HepG2 (cell line): ENCODE results near the gene ZDHHC13. TPM values are rescaled to one million over a fixed set of nuclear protein-coding genes. Genes with fewer than 3 reads are reported as not detected.

Experiments used
- ATAC-seq: fragments of 200-7000 bp; cut with Tn5 transposase; 3 replicates; pipeline ENCODE4 v1.9.1; 2020; ENCODE audit warnings: mild to moderate bottlenecking, moderate library complexity
- BruUV-seq: library from RNA; stranded (reverse); fragments of 400-500 nt; replicated peaks from 2 replicates; lab custom pipeline; 2021; lab: Mats Ljungman, UMichigan
- CTCF ChIA-PET: fragments of 300-600 bp; formaldehyde crosslinking; extraction: SDS; loops from one replicate; lab custom pipeline; 2021; ENCODE audit warnings: low total read pairs, inconsistent platforms, low intra/inter-chr PET ratio; lab: Yijun Ruan, JAX
- POLR2A ChIA-PET: fragments of 350-600 bp; sonication (Branson Sonifier 250); formaldehyde crosslinking; loops from one replicate; lab custom pipeline; 2020; ENCODE audit warnings: antibody characterized with exemption, inconsistent platforms; lab: Yijun Ruan, JAX
- DNase-seq: peaks from one replicate; pipeline ENCODE4 v3.0.0-alpha.2; 2015; ENCODE audit warnings: low spot score
- FAIRE-seq: peaks from 3 replicates; lab custom pipeline; 2011; peaks lifted over from hg19 to GRCh38; lab: Jason Lieb, UNC
- H2AFZ ChIP-seq: one replicate; pipeline ENCODE4 v1.6.1; 2011; ENCODE audit warnings: low read length, inconsistent platforms
- H3K27ac ChIP-seq: fragments of 300-600 bp; 3 replicates; pipeline ENCODE4 v1.8.0; 2011; ENCODE audit warnings: mixed run types, mild to moderate bottlenecking, mixed read lengths, low read length, inconsistent platforms; ENCODE audit not compliant: insufficient read depth; ENCODE audit errors: extremely low read length
- H3K27me3 ChIP-seq, 2 experiments: fragments of 200-600 bp in 1 of 2; 2 replicates in 1 of 2; 3 replicates in 1 of 2; pipeline versions ENCODE4 v1.6.0 to v1.8.0; 2011; ENCODE audit warnings: low read length in 2 of 2, mild to moderate bottlenecking in 2 of 2, moderate library complexity in 2 of 2, inconsistent platforms in 1 of 2; ENCODE audit not compliant: insufficient read depth in 2 of 2, control insufficient read depth in 1 of 2
- H3K36me3 ChIP-seq, 2 experiments: fragments of 200-600 bp in 1 of 2; replicated peaks in 1 of 2; 2 replicates in 1 of 2; 3 replicates in 1 of 2; pipeline versions ENCODE4 v1.5.1 to v1.8.0; 2011; ENCODE audit warnings: low read length in 2 of 2, inconsistent platforms in 1 of 2; ENCODE audit not compliant: insufficient read depth in 2 of 2, control insufficient read depth in 1 of 2
- H3K4me1 ChIP-seq: 2 replicates; pipeline ENCODE4 v1.5.1; 2012; ENCODE audit warnings: low read length, inconsistent platforms; ENCODE audit not compliant: insufficient read depth
- H3K4me2 ChIP-seq: 2 replicates; pipeline ENCODE4 v1.6.0; 2011; ENCODE audit warnings: low read depth, low read length, inconsistent platforms
- H3K4me3 ChIP-seq, 3 experiments: fragments of 200-600 bp in 1 of 3; sonication (generic), shearing (Covaris generic) in 1 of 3; replicated peaks in 1 of 3; 2 replicates each; pipeline ENCODE4 v1.5.1; 2011 to 2016; ENCODE audit warnings: low read length in 3 of 3, inconsistent platforms in 2 of 3, low read depth in 2 of 3, mild to moderate bottlenecking in 2 of 3, control low read depth in 1 of 3, mixed read lengths in 1 of 3; ENCODE audit not compliant: insufficient read depth in 1 of 3
- H3K79me2 ChIP-seq: one replicate; pipeline ENCODE4 v1.6.1; 2011; ENCODE audit warnings: low read length, inconsistent platforms; ENCODE audit not compliant: insufficient read depth
- H3K9ac ChIP-seq: 2 replicates; pipeline ENCODE4 v1.6.0; 2011; ENCODE audit warnings: mild to moderate bottlenecking, low read depth, low read length, inconsistent platforms; ENCODE audit not compliant: insufficient read depth
- H3K9me3 ChIP-seq: 2 replicates; pipeline ENCODE4 v1.5.1; 2012; ENCODE audit warnings: mild to moderate bottlenecking, low read length
- H4K20me1 ChIP-seq: 2 replicates; pipeline ENCODE4 v1.6.0; 2011; ENCODE audit warnings: inconsistent platforms, mild to moderate bottlenecking, low read length, moderate library complexity; ENCODE audit not compliant: insufficient read depth
- ELK4 ChIP-seq: sonication (generic); formaldehyde crosslinking; IDR thresholded peaks from 2 replicates; pipeline ENCODE4 v1.9.0; 2021; ENCODE audit warnings: missing genetic modification reagents, borderline replicate concordance
- FOXK2 ChIP-seq: fragments of 450-650 bp; IDR thresholded peaks from 2 replicates; pipeline ENCODE4 v1.6.1; 2016
- FOXM1 ChIP-seq: sonication (generic); formaldehyde crosslinking; IDR thresholded peaks from 2 replicates; pipeline ENCODE4 v1.5.0; 2020; ENCODE audit warnings: missing genetic modification reagents
- GPN1 ChIP-seq: sonication (generic); formaldehyde crosslinking; IDR thresholded peaks from 2 replicates; pipeline ENCODE4 v1.5.1; 2020; ENCODE audit warnings: missing genetic modification reagents, borderline replicate concordance
- GZF1 ChIP-seq: sonication (generic); formaldehyde crosslinking; IDR thresholded peaks from 2 replicates; pipeline ENCODE4 v1.5.1; 2020; ENCODE audit warnings: mild to moderate bottlenecking, missing genetic modification reagents
- IKZF5 ChIP-seq: IDR thresholded peaks from 2 replicates; pipeline ENCODE4 v1.6.1; 2018; ENCODE audit warnings: missing genetic modification reagents, mild to moderate bottlenecking, missing compliant biosample characterization
- IRF2 ChIP-seq: IDR thresholded peaks from 2 replicates; pipeline ENCODE4 v1.6.1; 2018; ENCODE audit warnings: missing genetic modification reagents, missing compliant biosample characterization
- MIXL1 ChIP-seq: IDR thresholded peaks from 2 replicates; pipeline ENCODE4 v1.6.1; 2016
- MTA3 ChIP-seq: sonication (generic); formaldehyde crosslinking; IDR thresholded peaks from 2 replicates; pipeline ENCODE4 v1.4.0; 2020; ENCODE audit warnings: missing genetic modification reagents
- NCOA5 ChIP-seq: sonication (generic); formaldehyde crosslinking; IDR thresholded peaks from 2 replicates; pipeline ENCODE4 v1.4.0; 2020; ENCODE audit warnings: missing genetic modification reagents
- RXRA ChIP-seq: sonication (generic); formaldehyde crosslinking; IDR thresholded peaks from 2 replicates; pipeline ENCODE4 v1.5.1; 2020; ENCODE audit warnings: missing genetic modification reagents
- SMAD3 ChIP-seq: sonication (generic); formaldehyde crosslinking; IDR thresholded peaks from 2 replicates; pipeline ENCODE4 v1.4.0; 2020; ENCODE audit warnings: missing genetic modification reagents
- U2AF2 ChIP-seq: fragments of 200-400 bp; formaldehyde crosslinking; IDR thresholded peaks from 2 replicates; pipeline ENCODE4 v1.6.1; 2017; ENCODE audit warnings: low read depth, mild to moderate bottlenecking, low read length
- XRCC5 ChIP-seq: fragments of 200-400 bp; formaldehyde crosslinking; optimal IDR thresholded peaks from 2 replicates; pipeline ENCODE3; 2017; ENCODE audit warnings: mild to moderate bottlenecking, low read length
- ZBTB1 ChIP-seq: sonication (generic); formaldehyde crosslinking; IDR thresholded peaks from 2 replicates; pipeline ENCODE4 v1.4.0; 2020; ENCODE audit warnings: missing genetic modification reagents, borderline replicate concordance
- ZBTB7A ChIP-seq: sonication (generic); formaldehyde crosslinking; IDR thresholded peaks from 2 replicates; pipeline ENCODE4 v1.8.0; 2022; ENCODE audit warnings: mild to moderate bottlenecking, missing genetic modification reagents
- ZNF234 ChIP-seq: sonication (generic); formaldehyde crosslinking; conservative IDR thresholded peaks from 2 replicates; pipeline ENCODE4 v1.5.1; 2020; ENCODE audit warnings: mild to moderate bottlenecking, missing genetic modification reagents
- ZNF256 ChIP-seq: sonication (generic); formaldehyde crosslinking; conservative IDR thresholded peaks from 2 replicates; pipeline ENCODE4 v1.4.0; 2020; ENCODE audit warnings: missing genetic modification reagents
- ZNF260 ChIP-seq: sonication (generic); formaldehyde crosslinking; IDR thresholded peaks from 2 replicates; pipeline ENCODE4 v1.4.0; 2020; ENCODE audit warnings: missing genetic modification reagents, low read depth, mild to moderate bottlenecking, borderline replicate concordance
- ZNF335 ChIP-seq: sonication (generic); formaldehyde crosslinking; IDR thresholded peaks from 2 replicates; pipeline ENCODE4 v1.4.0; 2020; ENCODE audit warnings: missing genetic modification reagents
- ZNF652 ChIP-seq: IDR thresholded peaks from 2 replicates; pipeline ENCODE4 v1.6.1; 2016; ENCODE audit warnings: low read depth, borderline replicate concordance
- ZSCAN21 ChIP-seq: sonication (generic); formaldehyde crosslinking; IDR thresholded peaks from 2 replicates; pipeline ENCODE4 v1.8.0; 2022; ENCODE audit warnings: mild to moderate bottlenecking, missing genetic modification reagents, moderate library complexity, borderline replicate concordance
- WGBS: methylation state at CpG from one replicate; pipeline ENCODE4 v1.1.6; 2017; ENCODE audit warnings: low lambda C conversion rate; 5-methylcytosine and 5-hydroxymethylcytosine counted together
- in situ Hi-C: cut with HindIII; loops from 2 replicates; pipeline ENCODE4 v1.10.0; 2017; ENCODE audit warnings: low pct_unique_long_range_greater_than_20kb; ENCODE audit not compliant: extremely low pct_ligation_motif_present
- intact Hi-C: fragments of 100-400 bp; cut with micrococcal nuclease; formaldehyde crosslinking; loops from one replicate; pipeline ENCODE4 v1.10.0; 2022; ENCODE audit not compliant: unreplicated experiment
- polyA plus RNA-seq, 8 experiments: library from polyadenylated mRNA; depleted of rRNA in 3 of 8; stranded (reverse) in 7 of 8; unstranded in 1 of 8; fragments of >200 nt; fragmentation: Illumina TruSeq in 4 of 8; extraction: Trizol in 4 of 8; gene quantifications; 2 replicates each; pipeline versions ENCODE4 v1.2.1 to v1.2.3, GENCODE V29; 2011 to 2016; ENCODE audit warnings: low read depth in 4 of 8, missing spikeins in 1 of 8, mixed read lengths in 1 of 8; ENCODE audit not compliant: insufficient read depth in 1 of 8
- total RNA-seq, 5 experiments: library from RNA; depleted of rRNA; stranded (reverse); fragments of >200 nt; fragmentation: Illumina TruSeq; extraction: Trizol; gene quantifications; 2 replicates each; pipeline ENCODE4 v1.2.3, GENCODE V29; 2016; ENCODE audit warnings: low read depth in 1 of 5

The ZDHHC13 gene
- total and polyA plus RNA-seq, 2 of the 13 experiments (the other 11 are each of a cell fraction or from before 2014, with no cell fraction given), result 10.9 to 11.8 TPM

- DNase-seq, result no peak
- ATAC-seq, result no peak
- no peak overlapping the region for H3K4me3 ChIP-seq
- in situ Hi-C loops, result no loop called here
- H3K4me1 ChIP-seq, result no peaks in the 10 kb centered on the region
- no peaks in the 10 kb centered on the region for H4K20me1 ChIP-seq
- no peak for FAIRE-seq
- H3K9me3 ChIP-seq, result no peaks in the 10 kb centered on the region
- no peak overlapping the region for H3K27ac ChIP-seq
- 63% methylated on average over 3 of the region's 3 CpGs for WGBS
- H3K79me2 ChIP-seq, result no peaks in the 10 kb centered on the region
- no peaks in the 10 kb centered on the region for H3K27me3 ChIP-seq
- H3K9ac ChIP-seq, result no peak overlapping the region
- peaks cover 0 to 1% of the 10 kb centered on the region in 2 experiments; a peak in 2 of 5 replicates for H3K36me3 ChIP-seq
- H2AFZ ChIP-seq, result no peak overlapping the region
- TF ChIP-seq MIXL1 (CRISPR knock-in tag) (no peak), XRCC5 (no peak), MTA3 (CRISPR knock-in tag) (no peak), ZSCAN21 (CRISPR knock-in tag) (no peak), ELK4 (CRISPR knock-in tag) (no peak), SMAD3 (CRISPR knock-in tag) (no peak), ZNF256 (CRISPR knock-in tag) (no peak), GZF1 (no peak)
- TF ChIP-seq, all 625 proteins: peak for 0
- intact Hi-C loops, result no loop called here
- CTCF ChIA-PET, result no interaction called here
- BruUV-seq, result no TSS peak
- no peak overlapping the region for H3K4me2 ChIP-seq
- POLR2A ChIA-PET, result no interaction called here
These were observed 28.4 kb downstream of the ZDHHC13 start for GRCh38 chr11:19145319-19145718.

- Histone ChIP-seq H2AFZ (no peak overlapping the region), H3K4me3 (no peak overlapping the region), H4K20me1 (no peaks in the 10 kb centered on the region), H3K79me2 (no peaks in the 10 kb centered on the region), H3K9ac (no peak overlapping the region), H3K4me2 (no peak overlapping the region), H3K27me3 (no peaks in the 10 kb centered on the region), H3K36me3 (peaks cover 0 to 23% of the 10 kb centered on the region in 2 experiments; a peak in 2 of 5 replicates), H3K9me3 (no peaks in the 10 kb centered on the region), H3K4me1 (no peaks in the 10 kb centered on the region), H3K27ac (no peak overlapping the region)
- 62% methylated on average over 3 of the region's 3 CpGs for WGBS
- no TSS peak for BruUV-seq
- DNase-seq (no peak), FAIRE-seq (no peak), ATAC-seq (no peak)
- ChIA-PET CTCF (no interaction called here), POLR2A (no interaction called here)
- intact Hi-C loops, result no loop called here
- in situ Hi-C loops, result no loop called here
- TF ChIP-seq ZBTB1 (CRISPR knock-in tag) (no peak), FOXK2 (no peak), IKZF5 (CRISPR knock-in tag) (no peak), RXRA (CRISPR knock-in tag) (no peak), U2AF2 (no peak), ZBTB7A (no peak), GPN1 (no peak), ZNF234 (no peak), IRF2 (CRISPR knock-in tag) (no peak), ZNF260 (CRISPR knock-in tag) (no peak), NCOA5 (CRISPR knock-in tag) (no peak), ZNF335 (CRISPR knock-in tag) (no peak), FOXM1 (no peak), ZNF652 (CRISPR knock-in tag) (no peak)
These were observed 39.9 kb downstream of the ZDHHC13 start for GRCh38 chr11:19156892-19157291.
